ENCODE results near the gene GSTT2.
"Not testable (repeated sequence)": the region's sequence is repeated elsewhere in the genome, so short reads cannot be mapped to it uniquely, and the experiment has no call there.

Gene GSTT2

DNA sequence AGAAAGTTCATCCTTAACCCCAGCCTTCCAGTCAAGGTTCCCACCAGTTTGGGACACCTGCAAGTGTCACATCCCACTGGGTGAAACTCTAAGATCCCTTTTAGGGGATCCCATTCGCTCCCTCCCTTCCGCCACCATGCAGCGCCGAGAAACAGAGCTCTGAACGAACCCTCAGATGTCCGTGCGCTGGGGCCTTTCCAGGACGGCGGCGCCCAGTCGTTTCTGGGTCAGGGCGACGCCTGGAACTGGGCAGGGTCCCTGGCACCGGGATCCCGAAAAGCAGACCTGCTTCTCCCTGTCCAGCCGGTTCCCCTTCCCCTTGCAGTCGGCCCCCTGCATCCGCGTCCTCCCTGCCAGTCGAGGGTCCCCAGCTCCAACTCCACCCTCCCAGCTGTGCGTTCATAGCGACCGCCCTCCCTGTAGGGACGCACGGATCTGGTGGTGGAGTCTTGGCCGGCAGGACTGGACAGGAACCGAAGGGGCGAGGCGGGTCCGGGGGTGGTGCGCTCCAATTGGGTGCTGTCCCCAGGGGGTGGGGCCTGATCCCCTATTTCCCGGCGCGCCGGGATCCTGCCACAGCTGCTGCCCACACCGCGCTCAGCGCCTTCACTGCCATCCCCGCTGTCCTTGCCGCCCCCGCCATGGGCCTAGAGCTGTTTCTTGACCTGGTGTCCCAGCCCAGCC, at the start of gene GSTT2:
Gene GSTT2, plus strand, starts transcription at position 578 of the 684 bp plus-strand sequence.
- not testable (repeated sequence) for DNase-seq

DNA sequence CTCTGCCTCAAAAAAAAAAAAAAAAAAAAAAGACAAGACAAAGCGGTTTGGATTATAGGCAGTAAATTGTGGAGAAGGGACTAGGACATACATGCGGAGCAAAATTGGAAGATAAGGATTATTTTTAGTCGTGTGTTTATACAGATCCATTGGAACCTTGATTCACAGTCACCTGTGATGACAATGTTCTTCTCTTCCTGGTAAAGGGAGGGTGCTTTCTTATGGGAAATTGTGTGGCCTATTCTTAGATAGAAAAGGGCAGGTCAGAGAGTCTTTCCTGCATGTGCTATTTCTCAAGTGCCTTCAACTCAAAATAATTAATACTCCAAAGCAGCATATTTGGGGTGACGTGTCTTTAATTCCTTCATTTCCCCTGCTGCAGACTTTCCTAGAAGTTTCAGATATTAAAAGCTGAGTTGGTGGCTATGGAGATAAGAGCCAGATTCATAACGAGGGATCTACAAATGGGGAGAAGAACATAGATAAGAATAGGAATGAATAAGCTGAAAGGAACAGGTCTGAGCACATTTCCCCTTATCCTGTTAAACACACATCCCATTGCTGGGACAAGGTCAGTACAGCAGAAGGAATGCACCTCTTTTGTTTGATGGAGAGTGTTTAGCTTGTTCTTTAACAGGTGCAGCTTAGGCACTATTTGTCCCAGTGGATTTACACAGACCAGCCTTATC, 41.5 kb upstream of the GSTT2 start:
- DNase-seq = no peak

DNA sequence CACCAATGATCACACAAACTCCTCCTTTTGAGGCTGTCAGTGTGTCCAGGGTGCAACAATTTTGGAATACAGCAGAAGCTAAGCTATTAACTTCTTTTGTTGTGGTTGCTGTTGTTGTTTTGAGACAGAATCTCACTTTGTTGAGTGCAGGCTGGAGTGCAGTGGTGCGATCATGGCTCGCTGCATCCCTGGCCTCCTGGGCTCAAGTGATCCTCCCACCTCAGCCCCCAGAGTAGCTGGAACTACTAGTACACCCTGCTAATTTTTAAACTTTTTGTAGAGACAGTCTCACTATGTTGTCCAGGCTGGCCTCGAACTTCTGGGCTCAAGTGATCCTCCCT, 40.9 kb upstream of the GSTT2 start:
- DNase-seq = no peak

DNA sequence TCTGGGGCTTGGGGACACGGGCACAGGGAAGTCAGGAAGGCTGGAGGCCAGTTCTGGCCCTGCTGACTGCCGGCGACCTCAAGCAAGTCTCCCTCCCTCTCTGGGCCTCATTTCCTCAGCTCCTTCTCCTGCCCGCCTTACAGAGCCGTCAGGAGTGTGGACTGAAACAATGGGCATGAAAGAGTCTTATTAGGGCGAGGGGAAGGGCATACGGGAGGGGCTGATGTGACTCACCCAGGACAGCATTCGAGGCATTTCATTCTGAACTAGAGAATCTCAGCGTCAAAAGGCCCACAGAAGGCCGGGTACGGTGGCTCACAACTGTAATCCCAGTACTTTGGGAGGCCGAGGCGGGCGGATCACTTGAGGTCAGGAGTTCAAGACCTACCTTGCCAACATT, 39.8 kb upstream of the GSTT2 start:
- DNase-seq = not testable (repeated sequence)

DNA sequence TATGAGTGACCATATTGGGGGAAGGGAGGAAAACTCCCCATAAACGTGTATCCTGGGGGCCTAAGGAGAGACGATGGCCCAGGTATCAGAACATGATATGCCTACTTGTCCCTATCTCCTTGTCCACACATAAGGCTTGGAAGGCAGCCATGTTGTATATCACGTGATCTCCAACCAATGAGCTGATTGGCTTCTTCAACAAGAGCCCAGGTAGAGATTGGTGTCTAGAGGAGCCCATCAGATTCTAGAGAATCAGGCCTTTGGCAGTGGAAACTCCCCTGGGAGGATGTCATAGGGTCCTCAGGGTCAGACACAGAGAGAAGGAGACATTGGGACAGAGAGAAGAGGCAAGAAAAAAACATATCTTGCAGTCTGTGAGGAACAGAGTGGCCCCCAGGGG, 32.5 kb upstream of the GSTT2 start:
- DNase-seq = not testable (repeated sequence)

DNA sequence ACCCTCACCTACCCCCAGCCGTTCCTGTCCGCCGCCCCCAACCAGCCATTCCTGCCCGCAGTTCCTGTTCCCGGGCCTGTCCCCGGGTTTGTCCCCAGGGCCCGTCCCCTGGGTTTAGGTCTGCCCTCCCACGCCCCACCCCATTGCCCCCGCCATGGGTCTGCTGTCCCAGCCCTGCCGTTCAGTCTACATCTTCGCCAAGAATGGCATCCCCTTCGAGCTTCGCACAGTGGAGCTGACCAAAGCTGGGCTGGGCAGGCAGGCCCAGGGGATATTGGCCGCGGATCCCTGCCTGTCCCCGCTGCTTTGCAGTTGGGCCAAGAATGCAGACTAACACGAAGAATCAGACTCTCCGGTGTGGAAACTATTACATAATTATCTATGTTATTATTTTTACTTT, 30.2 kb upstream of the GSTT2 start:
- not testable (repeated sequence) for DNase-seq

DNA sequence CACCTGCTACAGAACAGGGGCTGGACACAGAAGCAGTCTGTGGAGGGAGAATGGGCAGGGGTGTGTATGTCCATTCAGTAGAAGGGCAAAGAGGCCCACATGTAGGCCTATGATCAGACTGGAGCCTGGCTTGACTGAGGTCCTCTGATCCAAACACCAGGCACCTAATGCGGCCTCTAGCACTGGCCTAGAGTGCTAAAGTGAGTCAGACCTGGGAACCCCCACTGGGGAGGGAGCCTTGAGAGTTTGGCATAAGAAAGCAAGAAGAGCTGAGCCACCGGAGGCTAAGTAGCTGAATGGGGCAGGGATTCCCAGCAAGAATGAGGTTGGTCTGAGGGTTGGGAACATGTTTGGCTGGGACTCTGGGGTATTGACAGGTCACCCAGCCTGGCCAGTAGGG, 28.6 kb upstream of the GSTT2 start:
- DNase-seq = not testable (repeated sequence)

DNA sequence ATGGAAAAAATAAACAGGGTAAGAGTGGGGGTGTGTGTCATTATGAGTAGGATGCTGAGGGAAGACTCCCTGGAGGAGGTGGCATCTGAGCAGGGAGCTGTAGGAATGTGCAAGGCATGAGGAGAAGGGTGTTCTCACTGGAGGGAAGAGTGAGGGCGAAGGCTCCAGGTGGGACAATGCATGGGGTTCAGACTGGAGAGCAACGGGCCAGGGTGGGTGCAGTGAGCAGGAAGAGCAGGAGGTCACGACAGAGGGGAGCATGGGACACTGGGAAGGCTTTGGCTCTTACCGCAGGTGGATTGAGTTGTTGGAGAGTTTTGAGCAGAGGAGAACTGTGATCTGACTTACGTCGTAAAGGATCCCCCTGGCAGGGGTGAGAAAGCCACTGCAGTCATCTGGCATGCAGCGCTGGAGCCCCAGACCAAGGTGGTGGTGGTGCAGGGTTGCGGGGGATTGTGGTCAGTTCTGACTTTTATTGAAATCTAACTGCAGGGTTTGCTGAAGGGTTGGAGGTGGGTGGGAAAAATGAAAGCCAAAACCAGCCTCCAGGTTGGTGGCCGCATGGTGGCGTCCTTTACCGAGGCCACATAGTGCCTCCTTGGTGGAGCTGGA, 27.0 kb upstream of the GSTT2 start:
- not testable (repeated sequence) for DNase-seq

DNA sequence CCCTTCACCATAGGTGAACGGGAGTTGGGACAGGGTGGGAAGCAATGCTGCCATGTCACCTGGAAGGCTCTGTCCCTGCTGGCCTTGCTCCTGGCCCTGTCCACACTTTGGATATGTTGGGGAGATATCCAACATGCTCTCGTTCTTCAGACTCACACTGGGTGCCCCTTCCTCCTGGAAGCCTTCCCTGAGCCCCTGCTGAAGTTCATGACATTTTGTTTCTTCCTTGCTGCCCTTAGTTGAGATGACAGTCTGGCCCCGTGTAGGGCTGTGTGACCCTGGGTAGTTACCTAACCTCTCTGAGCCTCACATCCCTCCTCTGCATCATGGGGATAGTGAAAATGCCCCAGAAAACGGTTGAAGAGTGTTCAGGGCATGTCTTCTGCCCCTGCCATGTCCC, 26.4 kb upstream of the GSTT2 start:
- not testable (repeated sequence) for DNase-seq

DNA sequence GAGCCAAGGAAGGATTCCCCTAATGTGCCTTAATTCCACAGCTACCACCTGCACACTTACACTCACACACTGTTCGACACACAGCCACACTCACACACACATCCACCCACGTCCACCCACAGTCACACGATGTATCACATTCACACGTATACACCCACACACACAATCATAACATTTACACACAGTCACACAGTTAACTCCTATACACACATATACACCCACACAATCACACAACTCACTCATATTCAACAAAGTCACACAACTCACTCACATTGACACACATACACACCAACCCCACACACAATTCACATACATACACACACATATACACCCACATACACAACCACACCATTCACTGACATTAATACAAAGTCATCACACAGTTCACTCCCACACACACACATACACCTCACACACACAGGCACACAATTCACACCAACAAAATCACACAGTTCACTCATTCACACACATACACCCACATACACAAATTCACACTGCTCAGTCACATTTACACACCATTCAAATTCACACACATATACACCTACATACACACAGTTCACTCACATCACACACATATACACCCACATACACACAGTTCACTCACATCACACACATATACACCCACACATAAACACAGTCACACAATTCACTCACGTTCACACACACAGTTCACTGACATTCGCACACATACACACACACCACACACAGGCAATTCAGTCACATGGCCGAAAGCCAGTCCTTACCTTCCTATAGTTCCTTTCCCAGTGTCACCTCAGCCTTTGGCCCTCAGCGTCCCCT, 25.5 kb upstream of the GSTT2 start:
- DNase-seq = not testable (repeated sequence)

DNA sequence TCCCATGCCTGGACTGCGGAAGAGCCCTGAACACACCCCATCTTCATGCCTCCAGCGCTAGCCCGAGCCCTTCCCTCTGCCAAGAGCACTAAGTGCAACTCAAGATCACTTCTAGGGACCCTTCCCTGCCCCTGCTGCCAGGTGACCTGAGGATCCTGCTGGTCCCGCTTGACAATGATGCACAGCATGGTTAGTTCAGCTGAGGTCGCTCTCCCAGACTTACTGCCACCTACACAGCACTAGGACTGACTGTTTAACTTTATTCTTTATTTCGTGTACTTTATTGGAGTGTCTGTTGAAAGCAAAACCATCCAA, 25.0 kb upstream of the GSTT2 start:
- DNase-seq = not testable (repeated sequence)

DNA sequence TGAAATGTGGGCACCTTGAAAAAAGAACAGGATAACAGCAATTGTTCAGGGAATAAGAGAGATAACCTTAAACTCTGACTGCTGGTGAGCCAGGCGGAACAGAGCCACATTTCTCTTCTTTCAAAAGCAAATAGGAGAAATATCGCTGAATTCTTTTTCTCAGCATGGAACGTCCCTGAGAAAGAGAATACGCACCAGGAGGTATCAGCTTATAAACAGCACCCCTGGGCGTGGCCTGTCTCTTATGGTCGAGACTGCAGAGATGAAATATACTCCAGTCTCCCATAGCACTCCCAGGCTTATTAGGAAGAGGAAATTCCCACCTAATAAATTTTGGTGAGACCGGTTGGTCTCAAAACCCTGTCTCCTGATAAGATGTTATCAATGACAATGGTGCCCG, 24.0 kb upstream of the GSTT2 start:
- not testable (repeated sequence) for DNase-seq

DNA sequence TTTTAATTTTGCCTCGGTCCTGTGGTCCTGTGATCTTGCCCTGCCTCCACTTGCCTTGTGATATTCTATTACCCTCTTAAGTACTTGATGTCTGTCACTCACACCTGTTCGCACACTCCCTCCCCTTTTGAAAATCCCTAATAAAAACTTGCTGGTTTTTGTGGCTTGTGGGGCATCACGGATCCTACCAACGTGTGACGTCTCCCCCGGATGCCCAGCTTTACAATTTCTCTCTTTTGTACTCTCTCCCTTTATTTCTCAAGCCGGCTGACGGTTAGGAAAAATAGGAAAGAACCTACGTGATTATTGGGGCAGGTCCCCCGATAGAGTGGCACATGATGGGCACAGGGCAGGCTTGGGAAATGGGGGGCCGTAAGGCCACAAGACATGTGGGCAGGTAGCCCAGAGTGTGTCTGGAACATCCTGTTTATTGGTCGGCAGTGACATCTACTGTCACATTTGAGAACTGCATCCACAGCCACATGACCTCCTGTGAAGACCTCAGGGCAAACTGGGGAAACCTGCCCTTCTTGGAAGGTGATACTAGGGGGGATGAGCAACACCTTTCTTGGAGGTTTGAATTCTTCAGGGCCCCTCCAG, 23.5 kb upstream of the GSTT2 start:
- DNase-seq = not testable (repeated sequence)

DNA sequence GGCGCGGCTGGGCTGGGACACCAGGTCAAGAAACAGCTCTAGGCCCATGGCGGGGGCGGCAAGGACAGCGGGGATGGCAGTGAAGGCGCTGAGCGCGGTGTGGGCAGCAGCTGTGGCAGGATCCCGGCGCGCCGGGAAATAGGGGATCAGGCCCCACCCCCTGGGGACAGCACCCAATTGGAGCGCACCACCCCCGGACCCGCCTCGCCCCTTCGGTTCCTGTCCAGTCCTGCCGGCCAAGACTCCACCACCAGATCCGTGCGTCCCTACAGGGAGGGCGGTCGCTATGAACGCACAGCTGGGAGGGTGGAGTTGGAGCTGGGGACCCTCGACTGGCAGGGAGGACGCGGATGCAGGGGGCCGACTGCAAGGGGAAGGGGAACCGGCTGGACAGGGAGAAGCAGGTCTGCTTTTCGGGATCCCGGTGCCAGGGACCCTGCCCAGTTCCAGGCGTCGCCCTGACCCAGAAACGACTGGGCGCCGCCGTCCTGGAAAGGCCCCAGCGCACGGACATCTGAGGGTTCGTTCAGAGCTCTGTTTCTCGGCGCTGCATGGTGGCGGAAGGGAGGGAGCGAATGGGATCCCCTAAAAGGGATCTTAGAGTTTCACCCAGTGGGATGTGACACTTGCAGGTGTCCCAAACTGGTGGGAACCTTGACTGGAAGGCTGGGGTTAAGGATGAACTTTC, 18.7 kb upstream of the GSTT2 start, which contains the start of gene GSTT2B:
Gene GSTT2B, minus strand, starts transcription at position 112 of the 688 bp plus-strand sequence. Its CDS starts 64 bp downstream, at position 48.
- not testable (repeated sequence) for DNase-seq

DNA sequence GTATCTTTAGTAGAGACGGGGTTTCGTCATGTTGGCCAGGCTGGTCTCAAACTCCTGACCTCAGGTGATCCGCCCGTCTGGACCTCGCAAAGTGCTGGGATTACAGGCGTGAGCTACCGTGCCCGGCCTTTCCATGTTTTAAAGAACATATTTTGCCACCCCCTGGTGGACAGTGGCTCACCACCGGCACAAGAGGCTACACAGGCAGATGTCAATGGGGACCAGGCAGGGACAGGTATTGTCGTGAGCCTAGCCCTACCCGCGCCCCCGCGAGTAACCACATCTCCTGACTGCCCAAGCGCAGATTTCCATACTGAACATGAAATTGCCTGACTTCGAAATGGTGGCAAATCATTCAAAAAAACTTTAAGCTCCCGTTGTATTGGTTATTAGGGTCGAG, 13.8 kb upstream of the GSTT2 start:
- DNase-seq = not testable (repeated sequence)

DNA sequence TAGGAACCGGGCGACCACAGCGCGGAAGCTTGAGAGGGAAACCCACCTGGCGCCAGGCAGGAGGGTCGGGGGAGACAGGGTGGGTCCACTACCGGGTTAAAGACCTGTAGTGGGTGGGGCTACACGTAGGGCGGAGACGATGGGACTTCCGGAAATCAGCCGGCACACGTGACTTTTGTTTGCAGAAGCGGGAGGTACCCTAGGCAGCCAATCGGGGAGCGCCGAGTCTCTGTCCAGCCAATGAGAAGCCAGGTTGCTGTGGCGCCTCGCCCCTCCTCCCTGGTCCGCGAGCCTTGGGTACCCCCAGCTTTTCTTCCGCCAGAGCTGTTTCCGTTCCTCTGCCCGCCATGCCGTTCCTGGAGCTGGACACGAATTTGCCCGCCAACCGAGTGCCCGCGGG, 13.4 kb upstream of the GSTT2 start, which contains the start of gene DDTL:
Gene DDTL, plus strand, starts transcription at position 321 of the 400 bp plus-strand sequence. Its CDS starts 27 bp downstream, at position 348.
- not testable (repeated sequence) for DNase-seq

DNA sequence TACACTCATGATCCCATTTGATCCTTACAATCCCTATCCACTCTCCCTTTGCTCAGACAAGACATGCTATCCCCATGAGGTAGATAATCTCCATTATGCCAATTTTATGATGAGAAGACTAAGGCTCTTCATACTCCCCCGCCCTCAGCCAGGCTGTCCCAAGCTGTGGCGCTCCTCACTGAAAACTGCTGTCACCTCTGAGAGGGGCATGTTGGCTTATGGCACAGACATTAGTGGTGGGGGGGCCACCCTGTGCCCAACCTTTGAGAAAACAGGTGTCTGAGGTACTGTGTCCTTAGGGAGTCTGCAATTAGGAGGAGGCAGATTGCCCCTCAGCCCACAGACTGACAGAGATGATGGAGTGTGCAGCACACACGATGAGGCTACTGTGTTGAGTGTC, 10.9 kb upstream of the GSTT2 start:
- DNase-seq = no peak

DNA sequence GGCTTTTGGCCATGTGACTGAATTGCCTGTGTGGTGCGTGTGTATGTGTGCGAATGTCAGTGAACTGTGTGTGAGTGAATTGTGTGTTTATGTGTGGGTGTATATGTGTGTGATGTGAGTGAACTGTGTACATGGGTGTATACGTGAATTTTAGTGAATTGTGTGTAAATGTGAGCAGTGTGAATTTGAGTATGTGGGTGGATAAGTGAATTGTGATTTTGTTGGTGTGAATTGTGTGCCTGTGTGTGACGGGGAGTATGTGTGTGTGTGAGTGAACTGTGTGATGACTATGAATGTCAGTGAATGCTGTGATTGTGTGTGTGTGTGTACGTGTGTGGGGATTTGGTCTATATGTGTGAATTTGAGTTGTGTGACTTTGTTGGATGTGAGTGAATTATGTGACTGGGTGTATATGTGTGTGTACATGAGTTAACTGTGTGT, 9.7 kb upstream of the GSTT2 start:
- no peak for DNase-seq

DNA sequence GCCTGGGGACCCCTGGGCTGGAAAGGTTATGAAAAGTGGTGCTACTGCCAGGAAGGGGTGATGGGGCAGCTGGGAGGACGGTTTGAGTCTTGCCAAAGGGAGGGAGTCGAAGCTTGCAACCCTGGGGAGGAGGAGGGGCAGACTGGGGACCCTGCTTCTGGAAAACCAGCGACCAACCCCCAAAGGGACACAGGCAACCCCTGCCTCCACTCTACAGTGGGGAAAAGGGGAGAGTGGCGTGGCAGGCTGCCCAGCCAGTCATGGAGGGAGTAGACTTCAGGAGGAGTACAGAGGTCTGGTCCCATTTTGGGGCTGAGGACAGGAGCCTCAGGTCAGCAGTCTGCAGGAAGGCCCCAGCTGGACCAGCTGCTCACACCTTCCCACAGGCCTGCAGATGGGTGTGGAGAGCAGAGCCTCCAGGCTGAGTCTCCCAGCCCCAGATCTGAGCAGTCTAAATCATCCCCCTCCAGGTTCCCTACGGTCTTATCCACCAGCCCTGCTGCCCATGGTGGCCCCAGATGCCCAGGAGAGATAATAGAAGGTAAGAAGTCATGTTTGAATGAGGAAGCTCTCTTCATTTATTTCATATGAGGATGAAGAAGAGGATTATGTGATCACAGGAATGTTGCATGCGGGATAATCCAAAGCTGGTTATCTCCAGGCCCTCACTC, 9.0 kb upstream of the GSTT2 start:
- DNase-seq = no peak

DNA sequence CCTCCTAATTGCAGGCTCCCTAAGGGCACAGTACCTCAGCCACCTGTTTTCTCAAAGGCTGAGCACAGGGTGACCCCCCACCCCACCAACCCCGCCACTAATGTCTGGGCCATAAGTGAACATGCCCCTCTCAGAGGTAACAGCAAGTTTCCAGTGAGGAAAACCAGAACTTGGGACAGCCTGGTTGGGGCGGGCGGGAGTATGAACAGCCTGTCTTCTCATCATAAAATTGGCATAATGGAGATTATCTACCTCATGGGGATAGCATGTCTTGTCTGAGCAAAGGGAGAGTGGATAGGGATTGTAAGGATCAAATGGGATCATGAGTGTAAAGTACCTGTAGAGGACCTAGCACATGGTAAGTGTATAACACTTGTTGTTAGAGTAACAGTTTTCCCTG, 8.0 kb upstream of the GSTT2 start:
- not testable (repeated sequence) for DNase-seq

DNA sequence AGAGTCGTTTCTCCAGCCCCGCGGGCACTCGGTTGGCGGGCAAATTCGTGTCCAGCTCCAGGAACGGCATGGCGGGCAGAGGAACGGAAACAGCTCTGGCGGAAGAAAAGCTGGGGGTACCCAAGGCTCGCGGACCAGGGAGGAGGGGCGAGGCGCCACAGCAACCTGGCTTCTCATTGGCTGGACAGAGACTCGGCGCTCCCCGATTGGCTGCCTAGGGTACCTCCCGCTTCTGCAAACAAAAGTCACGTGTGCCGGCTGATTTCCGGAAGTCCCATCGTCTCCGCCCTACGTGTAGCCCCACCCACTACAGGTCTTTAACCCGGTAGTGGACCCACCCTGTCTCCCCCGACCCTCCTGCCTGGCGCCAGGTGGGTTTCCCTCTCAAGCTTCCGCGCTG, 5.6 kb upstream of the GSTT2 start, which contains the start of gene DDT:
Gene DDT, minus strand, starts transcription at position 97 of the 400 bp plus-strand sequence. Its CDS starts 27 bp downstream, at position 70.
- DNase-seq = not testable (repeated sequence)

Measured in 8988T (cell line).